ENCODE results near the gene NEK4. TPM values are rescaled to one million over a fixed set of nuclear protein-coding genes. Genes with fewer than 3 reads are reported as not detected.

Gene NEK4
- total RNA-seq, 2 donors from 2014 or later, result 10.1 to 73.2 TPM

DNA sequence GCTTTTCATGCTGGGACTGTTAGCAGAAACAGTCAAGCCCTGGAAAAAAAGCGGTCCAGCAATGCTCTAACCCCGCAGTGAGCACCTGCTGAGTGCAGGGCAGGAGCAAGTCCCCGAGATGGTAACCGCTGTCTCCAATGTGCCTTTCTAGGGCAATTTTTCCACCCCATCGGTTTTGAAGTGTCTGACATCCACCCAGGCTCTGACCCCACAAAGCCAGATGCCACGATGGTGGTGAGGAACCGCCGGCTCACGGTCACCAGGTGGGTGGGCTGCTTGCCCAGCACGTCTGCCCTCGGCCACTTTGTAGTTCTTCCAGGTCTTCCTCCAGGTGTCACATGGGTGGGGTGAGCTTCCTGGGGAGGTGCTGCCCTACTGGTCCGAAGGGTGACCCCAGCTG, 20.6 kb upstream of the NEK4 start:
- H3K27ac ChIP-seq, result no peak overlapping the region
- H3K9me3 ChIP-seq, result no peaks in the 10 kb centered on the region
- H3K36me3 ChIP-seq (replicated peaks in 1 of 2; ENCODE audit: insufficient read depth in 1 of 2, low read depth in 2 of 2), result no peaks in the 10 kb centered on the region
- TF ChIP-seq, protein P1, sequence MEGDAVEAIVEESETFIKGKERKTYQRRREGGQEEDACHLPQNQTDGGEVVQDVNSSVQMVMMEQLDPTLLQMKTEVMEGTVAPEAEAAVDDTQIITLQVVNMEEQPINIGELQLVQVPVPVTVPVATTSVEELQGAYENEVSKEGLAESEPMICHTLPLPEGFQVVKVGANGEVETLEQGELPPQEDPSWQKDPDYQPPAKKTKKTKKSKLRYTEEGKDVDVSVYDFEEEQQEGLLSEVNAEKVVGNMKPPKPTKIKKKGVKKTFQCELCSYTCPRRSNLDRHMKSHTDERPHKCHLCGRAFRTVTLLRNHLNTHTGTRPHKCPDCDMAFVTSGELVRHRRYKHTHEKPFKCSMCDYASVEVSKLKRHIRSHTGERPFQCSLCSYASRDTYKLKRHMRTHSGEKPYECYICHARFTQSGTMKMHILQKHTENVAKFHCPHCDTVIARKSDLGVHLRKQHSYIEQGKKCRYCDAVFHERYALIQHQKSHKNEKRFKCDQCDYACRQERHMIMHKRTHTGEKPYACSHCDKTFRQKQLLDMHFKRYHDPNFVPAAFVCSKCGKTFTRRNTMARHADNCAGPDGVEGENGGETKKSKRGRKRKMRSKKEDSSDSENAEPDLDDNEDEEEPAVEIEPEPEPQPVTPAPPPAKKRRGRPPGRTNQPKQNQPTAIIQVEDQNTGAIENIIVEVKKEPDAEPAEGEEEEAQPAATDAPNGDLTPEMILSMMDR (IDR thresholded peaks at IDR 0.05), result no peak
- TF ChIP-seq POLR2A (IDR thresholded peaks at IDR 0.05), result no peak
- H3K27me3 ChIP-seq, result no peaks in the 10 kb centered on the region
- H3K4me3 ChIP-seq, result no peak overlapping the region
- H3K4me1 ChIP-seq, result peaks cover 10% of the 10 kb centered on the region
- ATAC-seq (no peak), DNase-seq (no peak)
- intact Hi-C loops (cut with DNase I), result no loop called here
- WGBS, 2 donors, result 75 to 83% methylated on average over 12 of the region's 12 CpGs

DNA sequence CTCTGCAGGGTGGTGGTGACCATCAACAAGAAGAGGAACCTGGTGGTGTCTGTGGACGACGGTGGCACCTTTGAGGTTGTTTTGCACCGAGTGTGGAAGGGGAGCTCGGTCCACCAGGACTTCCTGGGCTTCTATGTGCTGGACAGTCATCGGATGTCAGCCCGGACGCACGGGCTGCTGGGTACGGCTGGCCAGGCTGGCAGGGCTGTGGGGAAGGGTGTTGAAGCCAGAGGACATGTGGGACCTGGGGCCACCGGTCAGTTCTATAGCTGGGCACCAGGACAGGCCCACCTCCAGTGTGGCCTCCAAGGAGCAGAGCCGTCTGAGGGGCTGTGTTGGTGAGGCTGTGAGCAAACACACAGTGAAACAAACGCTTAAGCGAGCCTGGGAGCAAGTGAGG, 20.0 kb upstream of the NEK4 start:
- H3K4me1 ChIP-seq, result peaks cover 8% of the 10 kb centered on the region
- DNase-seq, result no peak
- no peaks in the 10 kb centered on the region for H3K9me3 ChIP-seq
- ATAC-seq, result no peak
- TF ChIP-seq, protein P1 (IDR thresholded peaks at IDR 0.05), result no peak
- TF ChIP-seq POLR2A (IDR thresholded peaks at IDR 0.05), result no peak
- H3K27ac ChIP-seq, result no peak overlapping the region
- no peaks in the 10 kb centered on the region for H3K36me3 ChIP-seq (replicated peaks in 1 of 2; ENCODE audit: insufficient read depth in 1 of 2, low read depth in 2 of 2)
- no peak overlapping the region for H3K4me3 ChIP-seq
- intact Hi-C loops (cut with DNase I), result no loop called here
- WGBS, 2 donors, result 86 to 89% methylated on average over 13 of the region's 13 CpGs
- no peaks in the 10 kb centered on the region for H3K27me3 ChIP-seq

DNA sequence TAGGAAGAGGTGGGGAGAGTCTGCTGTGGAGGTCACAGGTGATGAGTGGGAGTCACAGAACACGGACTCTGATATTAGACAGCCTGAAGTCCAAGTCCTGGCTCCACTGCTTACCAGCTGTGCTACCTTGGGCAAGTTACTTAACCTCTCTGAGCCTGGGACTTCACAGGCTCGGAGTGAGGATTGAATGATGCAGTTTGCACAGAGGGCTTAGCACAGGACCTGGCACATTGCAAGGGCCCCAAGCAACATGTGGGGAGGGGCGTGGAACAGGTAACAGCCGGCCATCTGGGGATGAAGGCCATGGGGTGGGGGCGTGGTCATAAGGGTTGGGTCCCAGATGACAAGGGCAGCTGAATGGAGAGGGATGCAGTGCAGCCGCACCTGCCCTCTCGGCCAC, 19.6 kb upstream of the NEK4 start:
- no peaks in the 10 kb centered on the region for H3K27me3 ChIP-seq
- H3K9me3 ChIP-seq, result no peaks in the 10 kb centered on the region
- ATAC-seq, result no peak
- TF ChIP-seq POLR2A (IDR thresholded peaks at IDR 0.05), result no peak
- TF ChIP-seq, protein P1 (IDR thresholded peaks at IDR 0.05), result no peak
- H3K36me3 ChIP-seq (replicated peaks in 1 of 2; ENCODE audit: insufficient read depth in 1 of 2, low read depth in 2 of 2), result no peaks in the 10 kb centered on the region
- no peak for DNase-seq
- intact Hi-C loops (cut with DNase I), result no loop called here
- WGBS, 2 donors, result 62 to 74% methylated on average over 5 to 7 of the region's 7 CpGs
- no peak overlapping the region for H3K4me3 ChIP-seq
- no peak overlapping the region for H3K27ac ChIP-seq
- H3K4me1 ChIP-seq, result peaks cover 4% of the 10 kb centered on the region

DNA sequence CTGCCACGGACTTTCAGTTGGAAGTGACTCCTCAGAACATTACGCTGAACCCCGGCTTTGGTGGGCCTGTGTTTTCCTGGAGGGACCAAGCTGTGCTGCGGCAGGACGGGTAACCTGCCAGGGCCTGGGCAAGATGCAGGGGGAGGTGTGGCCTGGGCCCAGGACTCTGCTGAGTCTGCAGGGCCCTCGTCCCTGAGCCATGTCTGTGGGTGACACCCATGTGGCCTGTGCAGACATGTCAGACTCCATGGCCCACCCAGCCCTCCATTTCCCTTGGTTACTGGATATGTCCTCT, 19.0 kb upstream of the NEK4 start:
- 91% methylated on average over 5 of the region's 6 CpGs; no CpG with 5 or more reads in 1 of the 2 donors for WGBS, 2 donors
- Histone ChIP-seq H3K27me3 (no peaks in the 10 kb centered on the region), H3K9me3 (no peaks in the 10 kb centered on the region), H3K36me3 (replicated peaks in 1 of 2; ENCODE audit: insufficient read depth in 1 of 2, low read depth in 2 of 2) (no peaks in the 10 kb centered on the region), H3K27ac (no peak overlapping the region), H3K4me1 (no peaks in the 10 kb centered on the region), H3K4me3 (no peak overlapping the region)
- ATAC-seq (no peak), DNase-seq (no peak)
- intact Hi-C loops (cut with DNase I), result no loop called here
- TF ChIP-seq POLR2A (IDR thresholded peaks at IDR 0.05), result no peak
- TF ChIP-seq, protein P1 (IDR thresholded peaks at IDR 0.05), result no peak

DNA sequence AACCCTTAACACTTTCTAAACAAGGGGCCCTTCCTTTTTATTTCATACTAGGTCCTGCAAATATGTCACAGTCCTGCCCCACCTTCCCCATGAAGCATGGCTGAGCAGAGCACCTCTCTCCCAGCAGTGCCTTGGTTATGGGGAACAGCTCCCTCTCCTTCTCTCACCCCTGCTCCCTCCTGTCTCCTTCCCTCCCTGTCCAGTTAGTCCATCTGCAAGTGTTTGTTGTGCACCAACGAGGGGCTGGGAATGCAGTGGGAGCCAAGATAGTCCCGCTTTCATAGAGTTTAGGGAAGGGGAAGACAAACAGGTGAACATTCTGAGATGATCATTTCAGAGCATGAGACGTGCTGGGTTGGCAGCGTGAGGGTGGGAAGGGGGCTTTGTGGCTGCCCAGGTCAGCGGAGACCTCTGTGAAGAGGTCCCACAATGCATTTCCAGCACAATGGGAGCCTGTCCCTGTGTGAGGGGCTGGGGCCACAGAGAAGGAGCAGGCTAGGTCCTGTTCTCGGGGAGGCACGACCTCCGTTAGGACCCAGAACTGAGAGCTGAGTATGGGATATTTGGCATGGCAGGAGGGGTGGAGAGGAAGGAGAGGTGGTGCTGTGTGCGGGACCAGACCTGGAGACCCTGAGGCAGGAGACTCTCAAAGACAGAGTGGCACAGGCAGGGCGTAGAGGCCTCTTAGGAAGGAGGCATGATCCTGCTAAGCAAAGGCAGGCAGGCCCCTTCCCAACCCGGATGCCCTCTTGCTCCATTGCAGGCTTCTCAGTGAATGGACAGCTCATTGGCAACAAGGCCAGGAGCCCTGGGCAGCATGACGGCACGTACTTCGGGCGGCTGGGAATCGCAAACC, 18.4 kb upstream of the NEK4 start:
- Histone ChIP-seq H3K27me3 (no peaks in the 10 kb centered on the region), H3K9me3 (no peaks in the 10 kb centered on the region), H3K4me1 (no peaks in the 10 kb centered on the region), H3K27ac (no peak overlapping the region), H3K36me3 (replicated peaks in 1 of 2; ENCODE audit: insufficient read depth in 1 of 2, low read depth in 2 of 2) (no peaks in the 10 kb centered on the region), H3K4me3 (no peak overlapping the region)
- DNase-seq (no peak), ATAC-seq (no peak)
- WGBS, 2 donors, result 74 to 75% methylated on average over 11 to 16 of the region's 16 CpGs
- TF ChIP-seq, protein P1 (IDR thresholded peaks at IDR 0.05), result no peak
- TF ChIP-seq POLR2A (IDR thresholded peaks at IDR 0.05), result no peak
- intact Hi-C loops (cut with DNase I), result no loop called here
